ENCODE data around the gene IFNGR1.

The IFNGR1 gene

DNA sequence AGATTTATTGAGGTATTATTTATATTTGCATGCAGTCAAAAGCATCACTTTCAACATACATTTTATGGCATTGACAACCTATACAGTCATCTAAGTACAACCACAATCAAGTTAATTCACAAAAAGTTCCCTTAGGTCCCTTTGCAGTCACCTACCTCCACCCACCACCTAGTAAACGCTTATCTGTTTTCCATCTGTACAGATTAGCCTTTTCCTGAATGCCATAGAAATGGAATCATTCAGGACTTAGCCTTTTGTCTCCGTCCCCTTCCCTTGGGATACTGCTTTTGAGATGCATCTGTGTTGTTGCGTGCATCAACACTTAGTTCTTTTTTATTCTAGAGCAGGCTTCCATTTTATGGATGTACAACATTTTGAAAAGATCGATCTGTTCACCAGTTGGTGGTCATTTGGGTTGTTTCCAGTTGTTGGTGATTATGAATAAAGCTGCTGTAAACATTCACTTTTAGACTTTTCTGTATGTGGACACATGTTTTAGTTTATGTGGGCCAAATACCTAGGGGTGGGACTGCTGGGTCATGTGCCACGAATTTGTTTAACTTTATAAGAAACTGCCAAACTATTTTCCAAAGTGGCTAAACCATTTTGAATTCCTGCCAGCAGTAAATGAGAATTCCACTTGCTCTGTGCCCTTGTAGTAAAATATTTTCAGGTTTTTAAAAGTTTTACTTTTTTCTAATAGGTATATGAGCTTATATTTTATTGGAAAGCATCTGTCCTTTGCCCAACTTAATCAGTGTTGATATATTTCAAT, 17.6 kb upstream of the IFNGR1 start:
- no peak overlapping the region for H3K4me3 ChIP-seq (ENCODE audit: low read length)
- TF ChIP-seq, protein P1, sequence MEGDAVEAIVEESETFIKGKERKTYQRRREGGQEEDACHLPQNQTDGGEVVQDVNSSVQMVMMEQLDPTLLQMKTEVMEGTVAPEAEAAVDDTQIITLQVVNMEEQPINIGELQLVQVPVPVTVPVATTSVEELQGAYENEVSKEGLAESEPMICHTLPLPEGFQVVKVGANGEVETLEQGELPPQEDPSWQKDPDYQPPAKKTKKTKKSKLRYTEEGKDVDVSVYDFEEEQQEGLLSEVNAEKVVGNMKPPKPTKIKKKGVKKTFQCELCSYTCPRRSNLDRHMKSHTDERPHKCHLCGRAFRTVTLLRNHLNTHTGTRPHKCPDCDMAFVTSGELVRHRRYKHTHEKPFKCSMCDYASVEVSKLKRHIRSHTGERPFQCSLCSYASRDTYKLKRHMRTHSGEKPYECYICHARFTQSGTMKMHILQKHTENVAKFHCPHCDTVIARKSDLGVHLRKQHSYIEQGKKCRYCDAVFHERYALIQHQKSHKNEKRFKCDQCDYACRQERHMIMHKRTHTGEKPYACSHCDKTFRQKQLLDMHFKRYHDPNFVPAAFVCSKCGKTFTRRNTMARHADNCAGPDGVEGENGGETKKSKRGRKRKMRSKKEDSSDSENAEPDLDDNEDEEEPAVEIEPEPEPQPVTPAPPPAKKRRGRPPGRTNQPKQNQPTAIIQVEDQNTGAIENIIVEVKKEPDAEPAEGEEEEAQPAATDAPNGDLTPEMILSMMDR (conservative IDR thresholded peaks at IDR 0.05; ENCODE audit: low read length), result no peak
- DNase-seq (ENCODE audit: low read depth), result peak; percentile 34

DNA sequence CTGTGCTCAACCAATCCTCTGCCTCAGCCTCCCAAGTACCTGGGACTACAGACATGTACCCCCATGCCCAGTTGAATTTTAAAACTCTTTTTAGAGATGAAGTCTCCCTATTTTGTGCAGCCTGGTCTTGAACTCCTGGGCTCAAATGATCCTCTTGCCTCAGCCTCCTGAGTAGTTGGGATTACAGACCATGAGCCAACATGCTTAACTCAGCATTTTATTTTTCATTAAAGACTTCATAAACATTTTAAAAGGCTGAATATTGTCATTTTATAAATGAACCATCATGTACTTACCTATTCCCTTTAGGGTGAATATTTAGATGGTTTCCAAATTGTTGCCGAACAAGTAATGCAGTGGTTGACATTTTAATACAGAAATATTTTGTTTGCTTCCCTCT, 16.5 kb upstream of the IFNGR1 start:
- TF ChIP-seq, protein P1 (conservative IDR thresholded peaks at IDR 0.05; ENCODE audit: low read length), result no peak
- no peak overlapping the region for H3K4me3 ChIP-seq (ENCODE audit: low read length)
- DNase-seq (ENCODE audit: low read depth), result no peak

DNA sequence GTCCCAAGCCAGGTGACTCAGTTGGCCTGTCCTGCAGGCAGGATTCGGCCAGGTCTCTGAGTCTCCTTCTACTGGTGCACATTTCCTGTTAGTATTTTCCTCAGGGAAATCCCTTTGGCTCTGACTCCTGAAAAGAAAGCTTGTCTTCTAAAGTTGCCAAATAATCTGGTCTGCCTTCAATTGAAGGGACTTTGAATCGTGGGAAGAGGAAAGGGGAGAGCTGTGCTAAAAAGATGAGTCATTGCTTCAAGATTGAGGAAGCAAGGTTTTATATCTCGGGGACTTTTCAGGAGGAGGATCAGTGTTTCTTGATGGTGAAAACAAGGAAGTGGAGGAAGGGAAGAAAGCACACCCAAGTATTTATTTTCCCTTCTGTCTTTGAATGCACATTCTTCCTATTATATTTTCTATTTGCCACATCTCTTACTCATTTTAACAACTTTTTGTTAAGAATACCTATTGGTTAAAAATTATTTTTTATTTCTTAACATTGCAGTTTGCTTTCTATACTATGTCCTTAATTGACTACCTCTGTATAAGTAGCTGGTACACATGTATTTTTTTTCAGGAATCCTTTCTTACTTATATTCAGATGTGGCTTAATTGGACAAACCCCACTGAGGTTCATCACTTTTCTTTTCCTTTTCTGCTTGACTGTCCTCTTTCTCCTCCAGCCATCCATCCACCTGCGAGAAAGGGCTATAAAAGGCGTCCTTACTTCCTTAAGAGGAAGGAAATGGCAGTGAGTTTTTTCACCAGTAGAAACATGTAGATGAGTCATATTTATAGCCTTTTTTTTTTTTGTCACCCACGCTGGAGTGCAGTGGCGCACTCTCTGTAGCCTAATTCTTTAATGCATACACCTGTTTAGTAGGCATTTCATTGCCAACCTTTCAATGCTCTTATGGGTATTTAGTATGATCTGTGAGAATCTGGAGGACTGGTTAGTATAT, 15.0 kb upstream of the IFNGR1 start:
- no peak overlapping the region for H3K4me3 ChIP-seq (ENCODE audit: low read length)
- TF ChIP-seq, protein P1 (conservative IDR thresholded peaks at IDR 0.05; ENCODE audit: low read length), result no peak
- peak; percentile 88 for DNase-seq (ENCODE audit: low read depth)

DNA sequence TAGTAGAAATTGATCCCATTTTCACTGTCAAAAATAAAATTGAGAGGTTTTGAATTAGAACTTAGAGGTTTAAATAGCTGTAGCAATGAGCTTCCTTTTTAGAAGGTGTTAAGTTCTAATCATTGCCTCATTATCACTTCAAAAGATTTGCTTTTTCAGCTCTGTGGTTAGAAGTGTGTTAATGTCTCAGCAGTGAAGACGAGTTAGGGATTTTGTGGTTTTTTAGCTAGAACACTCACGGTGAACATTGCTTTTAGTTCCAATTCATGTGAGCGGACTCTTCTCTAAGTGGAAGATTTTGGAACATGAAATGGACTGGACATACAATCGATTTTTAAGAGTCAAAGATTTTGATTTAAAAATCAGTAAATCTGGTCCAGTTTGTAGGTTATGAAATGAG, 12.7 kb upstream of the IFNGR1 start:
- TF ChIP-seq, protein P1 (conservative IDR thresholded peaks at IDR 0.05; ENCODE audit: low read length), result no peak
- H3K4me3 ChIP-seq (ENCODE audit: low read length), result no peak overlapping the region
- DNase-seq (ENCODE audit: low read depth), result no peak

GRCh38 chr6:137230956-137231555, 11.9 kb upstream of the IFNGR1 start:
- TF ChIP-seq, protein P1 (conservative IDR thresholded peaks at IDR 0.05; ENCODE audit: low read length), result no peak
- DNase-seq (ENCODE audit: low read depth), result no peak
- no peak overlapping the region for H3K4me3 ChIP-seq (ENCODE audit: low read length)

DNA sequence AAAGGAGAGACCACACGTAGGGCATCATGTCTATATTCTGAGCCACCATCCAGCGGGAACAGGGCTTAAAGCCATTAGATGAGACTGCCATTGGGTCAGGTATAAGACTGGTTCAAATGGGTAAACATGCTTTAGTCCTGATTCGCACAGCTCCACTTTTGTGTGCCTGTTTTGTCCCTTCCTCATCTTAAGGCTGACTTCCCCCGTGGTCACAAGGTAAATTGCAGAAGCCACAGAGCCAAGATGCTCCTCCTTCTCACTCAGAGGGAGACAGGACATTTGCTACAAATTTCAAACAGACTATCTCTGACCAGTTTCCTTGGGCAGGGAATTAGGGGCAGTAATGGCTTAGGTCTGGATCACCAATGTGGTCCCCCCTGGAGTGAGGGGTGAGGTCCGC, 11.4 kb upstream of the IFNGR1 start:
- TF ChIP-seq, protein P1 (conservative IDR thresholded peaks at IDR 0.05; ENCODE audit: low read length), result no peak
- no peak for DNase-seq (ENCODE audit: low read depth)
- H3K4me3 ChIP-seq (ENCODE audit: low read length), result no peak overlapping the region

All from AG10803 (cell line).